A549 (cell line): Measurements from ENCODE around the gene CAND2.

Experiments used
- CTCF ChIP-seq: fragments of >200 bp; sonication (Bioruptor Twin); formaldehyde crosslinking; IDR thresholded peaks from 3 replicates; pipeline ENCODE4 v1.5.1; 2016
- EP300 ChIP-seq, 2 experiments: fragments of >200 bp; sonication (Bioruptor Twin); formaldehyde crosslinking; IDR thresholded peaks; 2 replicates in 1 of 2; 3 replicates in 1 of 2; pipeline ENCODE4 v1.6.1; 2016 to 2017
- MAZ ChIP-seq: fragments of 150-350 bp; IDR thresholded peaks from 2 replicates; pipeline ENCODE4 v1.6.1; 2014; ENCODE audit warnings: antibody characterized with exemption, low read depth, low read length, borderline replicate concordance
- RNF2 ChIP-seq: fragments of 200-600 bp; sonication (generic); IDR thresholded peaks from 2 replicates; pipeline ENCODE4 v1.6.1; 2016; ENCODE audit warnings: low read depth, mild to moderate bottlenecking, antibody characterized with exemption, moderate library complexity, borderline replicate concordance
- TP53 ChIP-seq: fragments of 250-450 bp; sonication (Bioruptor Pico); IDR thresholded peaks from 2 replicates; pipeline ENCODE4 v1.5.0; 2021; ENCODE audit warnings: mild to moderate bottlenecking, moderate library complexity
- TF ChIP-seq, protein P1 (sequence below): fragments of 150-350 bp; IDR thresholded peaks from 2 replicates; pipeline ENCODE4 v1.6.1; 2014; ENCODE audit warnings: low read depth, mild to moderate bottlenecking, low read length
- TF ChIP-seq, protein P2 (sequence below): fragments of 200-600 bp; sonication (generic); IDR thresholded peaks from 2 replicates; pipeline ENCODE4 v1.6.1; 2016; ENCODE audit warnings: antibody characterized with exemption, mild to moderate bottlenecking, moderate library complexity
- TF ChIP-seq, protein P3 (sequence below): fragments of 250-450 bp; sonication (Bioruptor Pico); IDR thresholded peaks from 2 replicates; pipeline ENCODE4 v1.5.0; 2020; ENCODE audit warnings: low read depth, mild to moderate bottlenecking, moderate library complexity

DNA sequence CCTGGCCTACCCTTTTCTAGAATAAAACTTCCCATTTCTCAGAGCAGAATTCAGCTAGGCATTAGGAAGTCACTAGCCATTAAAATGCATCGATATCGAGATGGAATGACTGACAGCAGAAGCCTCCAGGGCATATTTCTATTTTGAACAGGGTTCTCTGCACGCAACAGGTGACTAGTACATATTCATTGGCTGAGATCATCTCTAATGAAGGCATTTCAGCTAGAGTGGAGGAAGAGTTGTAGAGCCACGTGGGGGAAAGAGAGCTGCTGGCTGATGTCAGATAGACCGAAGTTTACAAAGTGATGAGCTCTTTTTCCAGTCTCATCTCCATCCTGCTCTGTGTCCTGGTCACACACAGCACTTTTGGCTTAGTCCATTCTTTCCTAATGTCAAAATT, 44.9 kb upstream of the CAND2 start:
- TF ChIP-seq CTCF (no peak), EP300 (IDR thresholded peaks at IDR 0.05) (no peak), RNF2 (no peak), MAZ (no peak), TP53 (CRISPR knock-in tag) (no peak)
- TF ChIP-seq, protein P1, sequence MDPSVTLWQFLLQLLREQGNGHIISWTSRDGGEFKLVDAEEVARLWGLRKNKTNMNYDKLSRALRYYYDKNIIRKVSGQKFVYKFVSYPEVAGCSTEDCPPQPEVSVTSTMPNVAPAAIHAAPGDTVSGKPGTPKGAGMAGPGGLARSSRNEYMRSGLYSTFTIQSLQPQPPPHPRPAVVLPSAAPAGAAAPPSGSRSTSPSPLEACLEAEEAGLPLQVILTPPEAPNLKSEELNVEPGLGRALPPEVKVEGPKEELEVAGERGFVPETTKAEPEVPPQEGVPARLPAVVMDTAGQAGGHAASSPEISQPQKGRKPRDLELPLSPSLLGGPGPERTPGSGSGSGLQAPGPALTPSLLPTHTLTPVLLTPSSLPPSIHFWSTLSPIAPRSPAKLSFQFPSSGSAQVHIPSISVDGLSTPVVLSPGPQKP, result no peak
- TF ChIP-seq, protein P2, sequence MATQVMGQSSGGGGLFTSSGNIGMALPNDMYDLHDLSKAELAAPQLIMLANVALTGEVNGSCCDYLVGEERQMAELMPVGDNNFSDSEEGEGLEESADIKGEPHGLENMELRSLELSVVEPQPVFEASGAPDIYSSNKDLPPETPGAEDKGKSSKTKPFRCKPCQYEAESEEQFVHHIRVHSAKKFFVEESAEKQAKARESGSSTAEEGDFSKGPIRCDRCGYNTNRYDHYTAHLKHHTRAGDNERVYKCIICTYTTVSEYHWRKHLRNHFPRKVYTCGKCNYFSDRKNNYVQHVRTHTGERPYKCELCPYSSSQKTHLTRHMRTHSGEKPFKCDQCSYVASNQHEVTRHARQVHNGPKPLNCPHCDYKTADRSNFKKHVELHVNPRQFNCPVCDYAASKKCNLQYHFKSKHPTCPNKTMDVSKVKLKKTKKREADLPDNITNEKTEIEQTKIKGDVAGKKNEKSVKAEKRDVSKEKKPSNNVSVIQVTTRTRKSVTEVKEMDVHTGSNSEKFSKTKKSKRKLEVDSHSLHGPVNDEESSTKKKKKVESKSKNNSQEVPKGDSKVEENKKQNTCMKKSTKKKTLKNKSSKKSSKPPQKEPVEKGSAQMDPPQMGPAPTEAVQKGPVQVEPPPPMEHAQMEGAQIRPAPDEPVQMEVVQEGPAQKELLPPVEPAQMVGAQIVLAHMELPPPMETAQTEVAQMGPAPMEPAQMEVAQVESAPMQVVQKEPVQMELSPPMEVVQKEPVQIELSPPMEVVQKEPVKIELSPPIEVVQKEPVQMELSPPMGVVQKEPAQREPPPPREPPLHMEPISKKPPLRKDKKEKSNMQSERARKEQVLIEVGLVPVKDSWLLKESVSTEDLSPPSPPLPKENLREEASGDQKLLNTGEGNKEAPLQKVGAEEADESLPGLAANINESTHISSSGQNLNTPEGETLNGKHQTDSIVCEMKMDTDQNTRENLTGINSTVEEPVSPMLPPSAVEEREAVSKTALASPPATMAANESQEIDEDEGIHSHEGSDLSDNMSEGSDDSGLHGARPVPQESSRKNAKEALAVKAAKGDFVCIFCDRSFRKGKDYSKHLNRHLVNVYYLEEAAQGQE, result no peak
- TF ChIP-seq, protein P3, sequence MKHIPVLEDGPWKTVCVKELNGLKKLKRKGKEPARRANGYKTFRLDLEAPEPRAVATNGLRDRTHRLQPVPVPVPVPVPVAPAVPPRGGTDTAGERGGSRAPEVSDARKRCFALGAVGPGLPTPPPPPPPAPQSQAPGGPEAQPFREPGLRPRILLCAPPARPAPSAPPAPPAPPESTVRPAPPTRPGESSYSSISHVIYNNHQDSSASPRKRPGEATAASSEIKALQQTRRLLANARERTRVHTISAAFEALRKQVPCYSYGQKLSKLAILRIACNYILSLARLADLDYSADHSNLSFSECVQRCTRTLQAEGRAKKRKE (CRISPR knock-in tag), result no peak
